GM18502 (cell line): ENCODE results near the gene FAM217A.
"Not testable (repeated sequence)": the region's sequence is repeated elsewhere in the genome, so short reads cannot be mapped to it uniquely, and the experiment has no call there.

Experiments
- ATAC-seq: cut with Tn5 transposase; IDR thresholded peaks from one replicate; pipeline ENCODE4 v1.9.1; 2021; ENCODE audit warnings: mild to moderate bottlenecking; ENCODE audit not compliant: unreplicated experiment, poor library complexity

Gene FAM217A

DNA sequence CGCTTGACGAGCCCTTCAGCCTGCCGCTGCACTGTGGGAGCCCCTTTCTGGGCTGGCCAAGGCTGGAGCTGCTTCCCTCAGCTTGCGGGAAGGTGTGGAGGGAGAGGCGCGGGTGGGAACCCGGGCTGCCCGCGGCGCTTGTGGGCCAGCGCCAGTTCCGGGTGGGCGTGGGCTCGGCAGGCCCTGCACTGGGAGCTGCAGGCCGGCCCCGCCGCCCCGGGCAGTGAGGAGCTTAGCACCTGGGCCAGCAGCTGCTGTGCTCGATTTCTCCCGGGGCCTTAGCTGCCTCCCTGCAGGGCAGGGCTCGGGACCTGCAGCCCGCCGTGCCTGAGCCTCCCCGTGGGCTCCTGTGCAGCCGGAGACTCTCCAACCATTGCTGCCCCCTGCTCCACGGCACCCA, 11.1 kb upstream of the FAM217A start:
- not testable (repeated sequence) for ATAC-seq

DNA sequence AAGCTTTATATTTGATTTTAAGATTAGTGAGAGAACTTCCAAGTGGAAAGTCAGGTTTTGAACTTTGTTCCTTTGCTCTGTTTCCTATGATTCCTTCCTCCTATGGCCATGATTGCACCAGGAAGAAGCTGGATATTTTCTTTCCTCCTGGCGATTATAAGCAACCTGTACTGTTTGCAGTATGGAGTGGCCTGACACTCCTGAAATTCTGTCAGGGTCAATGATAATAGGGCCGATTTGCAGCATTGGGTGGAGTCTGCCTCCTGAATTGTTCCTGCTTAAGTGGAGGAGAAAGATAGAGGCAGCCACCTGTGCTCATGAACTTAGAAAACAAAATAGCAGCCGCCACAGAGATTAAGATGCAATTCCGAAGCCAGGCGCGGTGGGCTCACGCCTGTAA, 9.8 kb upstream of the FAM217A start:
- no peak for ATAC-seq

DNA sequence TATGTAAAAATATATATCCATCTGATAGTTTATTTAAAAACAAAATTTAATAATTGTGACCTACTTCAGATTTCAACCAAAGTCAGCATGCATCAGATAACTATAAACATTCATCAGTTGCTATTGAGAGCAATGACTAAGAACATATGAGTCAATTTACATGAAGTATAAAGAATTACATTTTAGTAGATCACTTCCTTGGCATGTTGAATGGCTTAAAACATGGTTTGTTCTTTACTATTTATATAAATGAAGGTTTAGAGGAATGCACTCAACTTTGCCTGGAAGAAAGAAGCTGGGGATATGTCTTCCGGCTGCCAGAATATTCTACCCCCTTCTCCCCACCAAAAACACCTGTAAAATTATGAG, 6.4 kb upstream of the FAM217A start:
- no peak for ATAC-seq

DNA sequence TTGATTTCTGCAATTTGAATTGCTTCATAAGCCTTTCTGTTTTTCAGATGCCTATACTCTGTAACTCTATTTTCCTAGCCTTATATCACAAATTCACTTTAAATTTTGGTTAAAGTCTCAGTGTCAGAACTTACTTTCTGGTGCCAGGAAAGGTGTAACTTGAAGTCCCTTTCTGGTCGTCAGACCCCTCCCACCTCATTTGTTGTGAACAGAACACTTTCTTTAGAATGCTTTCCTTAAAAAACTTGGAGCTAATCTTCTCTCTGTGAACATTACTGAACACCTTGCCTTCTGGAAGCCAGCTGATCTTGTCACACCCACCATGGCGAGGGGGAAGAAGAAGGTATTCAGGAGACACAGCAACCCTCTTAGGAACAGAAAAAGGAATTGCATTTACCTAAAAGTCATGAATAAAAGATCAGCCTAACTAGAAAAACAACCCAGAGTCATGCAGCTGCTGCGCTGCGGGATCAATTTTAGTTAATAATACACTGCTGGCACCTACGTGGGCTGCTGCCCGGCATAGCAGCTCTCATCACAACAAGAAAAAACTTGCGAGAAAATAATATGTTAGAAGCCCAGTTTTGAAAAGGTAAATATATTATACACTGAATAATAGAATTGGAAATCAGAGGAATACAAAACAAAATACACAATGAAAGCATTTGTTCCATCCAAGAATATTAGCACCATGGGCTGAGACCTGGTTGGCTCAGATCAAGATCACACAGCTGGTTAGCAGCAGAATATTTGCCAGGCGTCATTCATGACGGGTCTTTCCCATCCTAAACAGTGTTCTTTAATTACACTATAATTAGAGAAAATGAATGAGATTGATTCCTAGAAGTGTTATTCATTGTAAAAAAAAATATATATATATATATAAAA, 5.8 kb upstream of the FAM217A start:
- no peak for ATAC-seq

DNA sequence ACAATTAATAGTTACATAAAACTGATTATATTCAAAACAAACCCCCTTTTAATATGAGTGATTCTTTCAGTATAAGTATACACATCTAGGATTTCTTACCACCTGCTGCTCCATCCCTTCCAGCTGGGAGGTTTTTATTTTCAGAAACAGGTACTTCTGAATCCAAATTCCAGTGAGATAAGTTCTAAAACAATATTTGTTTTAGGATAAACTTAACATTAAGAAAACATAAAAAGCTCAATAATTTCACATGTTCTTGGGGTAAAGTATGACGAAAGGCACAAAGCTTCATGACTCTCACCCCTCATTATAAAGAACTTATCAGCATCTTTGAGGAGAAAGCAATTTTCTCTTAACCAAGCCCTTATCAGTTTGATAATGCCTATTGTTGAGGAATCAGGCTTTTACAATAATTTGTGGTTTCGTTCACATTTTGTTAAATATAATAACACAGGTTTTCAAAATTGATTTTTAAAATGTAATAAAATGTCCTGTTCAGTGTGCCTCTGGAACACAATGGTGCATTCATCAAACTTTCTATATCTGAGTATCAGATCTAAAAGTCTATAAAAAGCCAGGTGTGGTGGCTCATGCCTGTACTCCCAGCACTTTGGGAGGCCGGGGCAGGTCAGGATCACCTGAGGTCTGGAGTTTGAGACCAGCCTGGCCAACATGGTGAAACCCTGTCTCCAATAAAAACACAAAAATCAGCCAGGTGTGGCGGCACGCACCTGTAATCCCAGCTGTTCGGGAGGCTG, 4.3 kb downstream of the FAM217A start:
- ATAC-seq = no peak

DNA sequence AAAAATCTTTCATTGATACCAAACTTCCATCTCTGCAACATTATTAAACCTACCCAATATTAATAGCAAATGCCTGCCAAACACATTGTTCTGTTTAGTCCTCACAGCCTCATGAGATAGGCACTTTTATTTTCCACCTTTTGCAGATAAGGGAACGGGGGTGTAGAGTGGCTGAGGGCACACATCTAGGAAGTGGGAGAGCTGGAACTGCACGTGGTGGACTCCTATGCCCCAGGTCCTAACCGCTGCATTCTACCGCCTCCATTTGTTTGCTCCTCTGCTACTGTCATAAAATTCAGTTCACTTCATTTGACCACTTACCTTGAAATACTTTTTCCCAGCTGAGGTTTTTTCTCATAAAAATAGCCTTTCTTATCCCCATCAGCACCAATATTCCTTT, 7.6 kb downstream of the FAM217A start:
- no peak for ATAC-seq

DNA sequence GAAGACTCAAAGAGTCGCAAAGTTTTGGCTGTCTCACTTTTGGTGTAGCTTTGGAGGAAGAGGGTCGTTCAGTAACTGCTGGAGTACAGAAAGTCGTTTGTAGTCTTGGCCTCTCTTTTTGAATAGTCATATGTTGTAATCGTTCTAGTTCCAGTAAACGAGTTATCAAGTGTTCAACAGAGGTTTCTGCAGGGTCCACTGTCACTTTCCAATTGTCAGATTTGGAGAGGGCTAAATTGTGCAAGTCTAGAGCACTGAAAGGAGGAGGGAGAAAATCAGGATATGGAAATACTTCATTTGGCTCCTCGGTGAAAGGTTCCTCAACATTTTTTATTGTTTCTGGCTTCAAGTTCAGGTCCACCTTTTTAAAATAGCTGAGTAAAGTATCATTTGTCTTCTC, 9.7 kb downstream of the FAM217A start:
- ATAC-seq = no peak

DNA sequence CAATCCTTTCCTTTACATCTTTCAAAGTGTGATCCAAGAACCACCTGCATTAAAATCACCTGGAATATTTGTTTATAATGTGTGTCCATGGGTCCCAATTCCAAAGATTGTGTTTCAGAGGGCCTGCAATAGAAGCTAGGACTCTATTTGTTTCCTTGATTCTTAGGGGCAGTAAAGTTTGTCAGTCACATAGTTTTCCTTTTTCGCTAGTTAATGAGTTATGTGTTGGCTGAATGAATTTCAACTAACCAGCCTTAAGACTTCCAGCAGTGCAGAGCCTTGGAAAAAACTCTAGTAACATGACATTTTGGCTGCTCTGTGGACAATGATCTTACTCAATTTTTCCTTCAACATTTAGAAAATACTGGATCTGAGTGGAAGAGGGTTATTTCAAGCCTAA, 11.3 kb downstream of the FAM217A start:
- ATAC-seq = no peak

DNA sequence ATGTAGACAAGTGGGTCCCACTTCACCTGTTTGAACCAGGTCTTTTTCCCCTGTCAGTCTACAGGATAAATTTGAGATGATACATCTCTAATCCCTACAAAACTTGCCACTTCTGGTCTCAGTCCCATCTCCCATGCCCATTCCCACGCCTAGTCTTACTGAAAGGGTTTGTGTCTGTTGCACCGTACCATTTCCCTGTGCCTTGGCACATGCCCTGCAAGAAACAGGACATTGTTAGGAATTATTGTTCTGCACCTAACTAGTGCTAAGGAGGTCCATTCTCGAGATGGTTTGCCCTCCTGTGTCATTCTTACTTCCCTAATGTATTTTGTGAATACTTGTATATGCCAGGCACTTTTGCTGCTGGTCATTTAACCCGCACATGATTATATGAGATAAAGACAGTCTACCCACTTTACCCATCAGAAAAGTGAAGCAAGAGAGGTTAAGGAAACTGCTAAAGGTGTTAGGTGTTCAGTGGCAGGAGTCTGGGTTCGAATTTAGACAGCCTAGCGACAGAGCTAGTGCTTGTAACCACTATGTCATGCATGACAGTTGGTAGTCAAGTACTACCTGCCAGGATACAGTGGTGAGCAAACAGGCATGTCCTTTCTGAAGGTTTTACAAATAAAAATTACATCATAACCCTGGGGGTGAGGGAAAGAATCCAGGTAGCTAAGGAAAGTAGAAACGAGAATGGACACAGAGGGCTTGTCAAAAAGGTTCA, 12.7 kb downstream of the FAM217A start:
- ATAC-seq = no peak

DNA sequence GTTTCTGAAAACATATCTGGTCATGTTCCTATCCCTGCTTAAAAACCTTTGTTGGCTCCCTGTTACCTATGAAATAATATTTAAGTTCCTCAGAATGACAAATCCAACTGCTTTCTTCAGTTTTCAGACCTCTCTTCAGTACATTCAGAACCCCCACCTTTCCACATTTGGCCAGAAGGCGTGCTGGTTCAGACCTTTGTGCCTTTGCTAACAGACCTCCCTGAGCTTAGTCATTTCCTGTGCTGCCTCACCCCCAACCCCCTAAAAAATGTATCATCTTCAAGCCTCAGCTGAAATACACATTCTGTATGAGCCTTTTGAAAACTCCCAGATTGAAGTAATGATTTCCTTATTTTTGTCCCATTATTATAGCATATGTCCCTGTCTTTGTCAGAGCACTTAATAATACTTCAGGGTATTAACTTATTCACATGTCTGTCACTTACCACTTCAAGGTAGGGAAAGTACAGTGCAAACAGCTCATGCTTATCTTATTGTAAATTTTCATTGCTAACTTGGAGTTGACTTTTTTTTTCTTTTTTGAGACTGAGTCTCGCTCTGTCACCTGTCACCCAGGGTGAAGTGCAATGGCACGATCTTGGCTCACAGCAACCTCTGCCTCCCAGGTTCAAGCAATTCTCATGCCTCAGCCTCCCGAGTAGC, 19.7 kb downstream of the FAM217A start:
- no peak for ATAC-seq

DNA sequence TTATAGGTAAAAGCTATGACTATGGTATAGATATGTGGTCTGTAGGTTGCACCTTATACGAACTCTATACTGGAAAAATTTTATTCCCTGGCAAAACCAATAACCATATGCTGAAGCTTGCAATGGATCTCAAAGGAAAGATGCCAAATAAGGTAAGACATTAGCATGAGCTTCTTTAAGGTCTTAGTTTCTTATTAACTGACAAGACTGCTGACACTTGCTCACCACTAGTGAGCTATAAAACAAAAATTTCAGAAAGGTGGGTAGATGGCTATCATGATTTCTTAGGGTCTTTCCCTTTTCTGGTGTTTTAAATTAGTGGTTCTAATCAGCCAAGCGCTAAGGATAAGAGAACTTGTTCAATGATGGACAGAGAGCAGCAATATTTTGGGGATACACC, 21.9 kb downstream of the FAM217A start:
- no peak for ATAC-seq

DNA sequence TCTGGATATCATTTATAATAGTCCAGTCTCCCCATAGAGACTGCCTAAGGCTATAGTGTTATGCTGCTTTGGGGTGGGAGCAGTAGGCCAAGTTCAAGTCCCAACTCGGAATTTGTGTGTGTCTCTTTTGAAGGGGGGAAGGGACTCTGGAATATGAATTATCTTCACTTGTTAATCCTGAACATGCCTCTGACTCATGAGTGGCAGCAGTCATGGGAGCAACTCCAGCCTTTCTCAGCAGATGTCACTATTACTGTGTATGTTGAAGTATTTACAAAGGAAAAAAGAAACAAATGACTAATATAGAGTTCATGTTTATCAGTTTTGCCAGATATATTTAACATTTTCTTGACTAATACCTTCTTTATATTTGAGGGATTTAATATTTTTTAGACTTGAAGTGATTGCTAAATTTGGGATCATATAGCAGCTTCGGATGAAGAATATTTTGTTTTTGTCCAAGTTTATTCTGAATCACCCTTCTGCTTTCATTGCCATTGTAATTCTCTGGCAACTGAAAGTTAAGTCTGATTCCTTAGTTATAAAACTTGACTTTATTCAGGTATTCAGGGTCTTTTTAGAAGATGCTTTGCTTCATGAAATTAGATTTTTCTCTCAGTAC, 23.4 kb downstream of the FAM217A start:
- ATAC-seq = no peak

DNA sequence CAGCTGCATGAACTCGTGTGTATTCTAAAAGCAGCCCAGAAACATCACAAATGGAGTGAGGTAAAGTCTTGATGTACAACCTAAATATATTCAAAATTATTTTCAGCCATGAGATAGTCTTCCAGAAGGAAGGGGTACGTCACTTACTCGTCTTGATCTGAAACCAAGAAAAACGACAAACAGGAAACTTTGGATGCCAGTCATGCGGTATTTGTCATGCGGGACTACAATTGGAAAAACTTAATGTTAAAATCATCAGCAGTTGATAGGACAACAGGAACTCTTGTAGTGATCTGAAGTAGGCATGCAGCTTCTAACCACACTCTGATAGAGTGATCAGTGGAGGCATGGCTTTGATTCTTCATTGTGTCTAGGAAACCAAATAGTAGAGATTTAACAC, 29.7 kb downstream of the FAM217A start:
- no peak for ATAC-seq

DNA sequence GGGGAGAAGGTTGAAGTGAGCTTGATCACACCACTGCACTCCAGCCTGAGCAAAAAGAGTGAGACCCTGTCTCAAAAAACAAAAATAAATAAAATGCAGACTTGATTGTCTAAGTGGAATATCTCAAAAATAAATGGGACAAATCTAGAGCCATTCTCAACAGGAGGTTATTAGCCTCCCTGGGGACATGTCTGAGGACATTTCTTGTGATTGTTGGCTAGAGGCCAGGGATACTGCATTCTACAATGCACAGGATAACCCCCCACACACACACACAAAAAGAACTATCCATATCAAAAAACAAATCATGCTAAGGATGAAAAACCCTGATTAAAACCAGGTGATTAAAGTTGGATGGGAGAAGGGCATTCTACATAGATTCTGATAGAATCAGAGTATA, 37.5 kb downstream of the FAM217A start:
- ATAC-seq = no peak

DNA sequence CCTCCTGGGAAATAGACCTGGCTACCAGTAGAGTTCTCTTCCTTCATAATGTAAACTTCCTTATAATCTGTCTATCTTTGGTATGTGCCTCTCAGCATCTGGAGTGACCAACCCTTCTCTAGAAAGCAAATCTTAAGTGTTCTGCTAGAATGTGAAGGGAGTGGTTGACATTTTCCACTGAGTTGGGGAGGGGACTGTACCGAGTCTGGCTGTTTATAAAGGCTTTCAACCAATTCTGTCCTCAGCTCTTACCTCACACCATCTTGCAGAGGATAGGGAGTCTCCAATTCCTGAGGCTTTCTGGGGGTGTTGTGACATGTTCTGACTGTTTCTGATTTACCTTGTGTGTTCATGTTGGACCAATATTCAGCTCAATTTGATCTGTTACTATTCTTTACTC, 39.6 kb downstream of the FAM217A start:
- no peak for ATAC-seq

DNA sequence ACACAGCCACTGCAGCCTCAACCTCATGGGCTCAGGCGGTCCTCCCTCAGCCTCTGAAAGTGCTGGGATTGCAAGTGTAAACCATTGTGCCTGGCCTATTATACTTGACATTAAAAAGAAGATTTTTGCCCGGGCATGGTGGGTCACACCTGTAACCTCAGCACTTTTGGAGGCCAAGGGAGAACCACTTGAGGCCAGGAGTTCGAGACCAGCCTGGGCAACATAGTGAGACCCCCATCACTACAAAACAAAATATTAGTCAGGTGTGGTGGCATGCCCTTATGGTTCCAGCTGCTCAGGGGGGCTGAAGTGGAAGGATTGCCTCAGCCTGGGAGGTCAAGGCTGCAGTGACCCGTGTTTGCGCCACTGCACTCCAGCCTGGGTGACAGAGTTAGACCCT, 42.4 kb downstream of the FAM217A start:
- no peak for ATAC-seq

DNA sequence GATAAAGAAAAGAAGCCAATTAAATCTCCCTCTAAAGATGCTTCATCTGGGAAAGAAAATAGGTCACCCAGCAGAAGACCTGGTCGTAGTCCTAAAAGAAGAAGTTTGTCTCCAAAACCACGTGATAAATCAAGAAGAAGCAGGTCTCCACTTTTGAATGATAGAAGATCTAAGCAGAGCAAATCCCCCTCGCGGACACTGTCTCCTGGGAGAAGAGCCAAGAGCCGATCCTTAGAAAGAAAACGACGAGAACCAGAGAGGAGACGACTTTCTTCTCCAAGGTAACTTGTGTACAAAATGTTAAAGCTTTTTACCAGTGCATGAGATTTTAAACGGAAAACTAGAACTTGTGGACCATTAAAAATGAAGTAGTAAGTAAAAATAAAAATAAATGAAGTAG, 46.5 kb downstream of the FAM217A start:
- no peak for ATAC-seq

DNA sequence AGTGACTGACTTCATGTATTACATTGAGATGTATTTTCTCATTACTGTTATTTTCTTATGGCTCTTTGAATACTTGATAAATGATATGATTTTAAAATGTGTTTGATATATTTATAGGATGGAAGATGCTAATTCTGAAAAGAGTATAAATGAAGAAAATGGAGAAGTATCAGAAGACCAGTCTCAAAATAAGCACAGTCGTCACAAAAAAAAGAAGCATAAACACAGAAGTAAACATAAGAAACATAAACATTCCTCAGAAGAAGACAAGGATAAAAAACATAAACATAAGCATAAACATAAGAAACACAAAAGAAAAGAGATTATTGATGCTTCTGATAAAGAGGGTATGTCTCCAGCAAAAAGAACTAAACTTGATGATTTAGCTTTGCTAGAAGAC, 47.5 kb downstream of the FAM217A start:
- no peak for ATAC-seq

DNA sequence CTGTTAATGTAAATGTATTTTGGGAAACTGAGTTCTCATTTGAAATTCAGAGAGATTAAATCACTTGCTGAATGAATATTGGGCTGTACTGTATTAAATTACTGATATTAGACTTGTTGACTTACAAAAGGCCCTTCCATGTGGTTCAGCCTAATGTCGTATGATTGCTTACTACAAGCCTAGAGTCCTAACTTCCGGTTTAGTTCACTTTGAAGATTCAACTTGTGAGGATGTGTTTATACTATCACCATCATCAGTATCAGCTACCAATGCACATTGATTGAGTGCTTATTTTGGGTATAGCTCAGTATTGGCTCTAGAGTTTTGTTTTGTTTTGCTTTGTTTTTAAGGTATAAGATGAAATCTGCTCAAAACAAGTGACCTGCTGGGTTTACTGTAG, 48.3 kb downstream of the FAM217A start:
- no peak for ATAC-seq

DNA sequence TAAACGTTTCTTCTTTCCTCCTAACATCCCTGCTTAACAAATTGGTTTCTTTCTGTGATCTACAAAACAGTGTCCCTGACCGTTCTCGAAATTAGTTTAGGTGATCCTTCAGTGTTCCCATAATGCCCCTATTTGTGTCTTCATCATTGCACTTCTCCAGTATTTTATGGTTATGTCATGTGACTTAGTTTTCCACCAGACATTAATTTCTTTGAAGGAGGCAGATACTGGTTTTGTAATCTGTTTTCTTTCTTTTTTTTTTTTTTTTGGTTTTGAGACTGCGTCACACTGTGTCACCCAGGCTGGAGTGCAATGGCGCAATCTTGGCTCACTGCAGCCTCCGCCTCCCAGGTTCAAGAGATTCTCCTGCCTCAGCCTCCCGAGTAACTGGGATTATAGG, 49.2 kb downstream of the FAM217A start:
- no peak for ATAC-seq
